Parathyroid adenoma (tissue), 2 donors: ENCODE data around the gene ADARB2.

ENCODE experiments used
- H2AFZ ChIP-seq: fragments of 300-600 bp; sonication (generic); one replicate; pipeline ENCODE4 v1.7.0; 2017; ENCODE audit warnings: antibody characterized with exemption, mild to moderate bottlenecking
- H3K27ac ChIP-seq: fragments of 300-600 bp; sonication (generic); one replicate; pipeline ENCODE4 v1.7.0; 2017
- H3K27me3 ChIP-seq: fragments of 300-600 bp; sonication (generic); one replicate; pipeline ENCODE4 v1.7.0; 2017; ENCODE audit warnings: low read length; ENCODE audit not compliant: control insufficient read depth, insufficient read depth
- H3K36me3 ChIP-seq: fragments of 300-600 bp; sonication (generic); one replicate; pipeline ENCODE4 v1.7.0; 2017; ENCODE audit warnings: low read length; ENCODE audit not compliant: control insufficient read depth, insufficient read depth
- H3K4me1 ChIP-seq: fragments of 300-600 bp; sonication (generic); one replicate; pipeline ENCODE4 v1.7.0; 2017; ENCODE audit warnings: control low read depth
- H3K4me2 ChIP-seq: fragments of 300-600 bp; sonication (generic); one replicate; pipeline ENCODE4 v1.7.0; 2017; ENCODE audit warnings: low read length
- H3K4me3 ChIP-seq: fragments of 300-600 bp; sonication (generic); one replicate; pipeline ENCODE4 v1.7.0; 2017; ENCODE audit warnings: low read depth, low read length
- H3K79me2 ChIP-seq: fragments of 300-600 bp; sonication (generic); one replicate; pipeline ENCODE4 v1.7.0; 2017; ENCODE audit warnings: control low read depth
- H3K9ac ChIP-seq: fragments of 300-600 bp; sonication (generic); one replicate; pipeline ENCODE4 v1.7.0; 2017; ENCODE audit warnings: mild to moderate bottlenecking
- H3K9me3 ChIP-seq: fragments of 300-600 bp; sonication (generic); one replicate; pipeline ENCODE4 v1.7.0; 2017; ENCODE audit warnings: low read length; ENCODE audit not compliant: control insufficient read depth
- TF ChIP-seq, protein P1 (sequence below): fragments of 300-600 bp; sonication (generic); IDR thresholded peaks from one replicate; pipeline ENCODE4 v1.7.0; 2017; ENCODE audit warnings: antibody characterized with exemption, mild to moderate bottlenecking
- donor health status: primary hyperparathyroidism.

The ADARB2 gene

GRCh38 chr10:1474376-1475097, 262.8 kb downstream of the ADARB2 start:
- Histone ChIP-seq H3K27ac (no peak overlapping the region), H3K27me3 (no peaks in the 10 kb centered on the region), H2AFZ (no peak overlapping the region), H3K4me2 (no peak overlapping the region), H3K36me3 (no peaks in the 10 kb centered on the region), H3K4me3 (no peak overlapping the region), H3K4me1 (peaks cover 25% of the 10 kb centered on the region), H3K9me3 (no peaks in the 10 kb centered on the region), H3K9ac (no peak overlapping the region), H3K79me2 (no peaks in the 10 kb centered on the region)
- TF ChIP-seq, protein P1, sequence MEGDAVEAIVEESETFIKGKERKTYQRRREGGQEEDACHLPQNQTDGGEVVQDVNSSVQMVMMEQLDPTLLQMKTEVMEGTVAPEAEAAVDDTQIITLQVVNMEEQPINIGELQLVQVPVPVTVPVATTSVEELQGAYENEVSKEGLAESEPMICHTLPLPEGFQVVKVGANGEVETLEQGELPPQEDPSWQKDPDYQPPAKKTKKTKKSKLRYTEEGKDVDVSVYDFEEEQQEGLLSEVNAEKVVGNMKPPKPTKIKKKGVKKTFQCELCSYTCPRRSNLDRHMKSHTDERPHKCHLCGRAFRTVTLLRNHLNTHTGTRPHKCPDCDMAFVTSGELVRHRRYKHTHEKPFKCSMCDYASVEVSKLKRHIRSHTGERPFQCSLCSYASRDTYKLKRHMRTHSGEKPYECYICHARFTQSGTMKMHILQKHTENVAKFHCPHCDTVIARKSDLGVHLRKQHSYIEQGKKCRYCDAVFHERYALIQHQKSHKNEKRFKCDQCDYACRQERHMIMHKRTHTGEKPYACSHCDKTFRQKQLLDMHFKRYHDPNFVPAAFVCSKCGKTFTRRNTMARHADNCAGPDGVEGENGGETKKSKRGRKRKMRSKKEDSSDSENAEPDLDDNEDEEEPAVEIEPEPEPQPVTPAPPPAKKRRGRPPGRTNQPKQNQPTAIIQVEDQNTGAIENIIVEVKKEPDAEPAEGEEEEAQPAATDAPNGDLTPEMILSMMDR, result no peak

- no peak overlapping the region for H3K9ac ChIP-seq
- no peak overlapping the region for H3K27ac ChIP-seq
- peaks cover 25% of the 10 kb centered on the region for H3K4me1 ChIP-seq
- TF ChIP-seq, protein P1, result no peak
- no peaks in the 10 kb centered on the region for H3K36me3 ChIP-seq
- H3K9me3 ChIP-seq, result no peaks in the 10 kb centered on the region
- H3K4me2 ChIP-seq, result no peak overlapping the region
- no peaks in the 10 kb centered on the region for H3K79me2 ChIP-seq
- H3K4me3 ChIP-seq, result no peak overlapping the region
- no peaks in the 10 kb centered on the region for H3K27me3 ChIP-seq
- no peak overlapping the region for H2AFZ ChIP-seq
Observed at GRCh38 chr10:1473874-1474273, 263.5 kb downstream of the ADARB2 start.

GRCh38 chr10:1472178-1472958, 265.0 kb downstream of the ADARB2 start:
- Histone ChIP-seq H3K4me2 (no peak overlapping the region), H3K27me3 (no peaks in the 10 kb centered on the region), H3K36me3 (no peaks in the 10 kb centered on the region), H2AFZ (no peak overlapping the region), H3K4me3 (no peak overlapping the region), H3K4me1 (peaks cover 25% of the 10 kb centered on the region), H3K27ac (no peak overlapping the region), H3K9me3 (no peaks in the 10 kb centered on the region), H3K9ac (no peak overlapping the region), H3K79me2 (no peaks in the 10 kb centered on the region)
- TF ChIP-seq, protein P1, result no peak

DNA sequence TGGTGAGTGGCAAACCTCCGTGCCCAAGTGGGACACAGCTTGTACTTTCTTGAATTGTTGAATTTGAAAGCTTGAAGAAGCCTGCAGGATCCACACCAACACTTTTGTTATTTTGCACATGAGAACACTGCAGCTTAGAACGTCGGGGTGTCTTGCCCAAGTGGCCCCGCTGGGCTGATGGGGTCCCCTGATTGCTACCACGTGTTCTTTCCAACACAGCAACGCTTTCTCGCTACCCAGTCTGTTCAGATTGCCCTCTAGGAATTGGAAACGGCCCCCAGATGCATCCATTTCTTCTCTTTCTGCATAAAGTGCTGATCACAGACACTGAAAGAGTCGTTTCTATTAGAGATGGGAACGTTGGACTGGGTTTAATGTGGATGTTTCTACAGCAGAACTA, 268.5 kb downstream of the ADARB2 start:
- H3K4me1 ChIP-seq, result peaks cover 15% of the 10 kb centered on the region
- no peaks in the 10 kb centered on the region for H3K9me3 ChIP-seq
- TF ChIP-seq, protein P1, result no peak
- H3K79me2 ChIP-seq, result no peaks in the 10 kb centered on the region
- H3K36me3 ChIP-seq, result no peaks in the 10 kb centered on the region
- H3K9ac ChIP-seq, result no peak overlapping the region
- no peak overlapping the region for H3K4me3 ChIP-seq
- H2AFZ ChIP-seq, result no peak overlapping the region
- H3K27ac ChIP-seq, result no peak overlapping the region
- H3K27me3 ChIP-seq, result no peaks in the 10 kb centered on the region
- no peak overlapping the region for H3K4me2 ChIP-seq
